OCI-LY1 (cell line): ENCODE results near the gene DDX3X.

ENCODE experiments used
- H2AFZ ChIP-seq: fragments of 200-600 bp; sonication (generic), shearing (Covaris generic); 2 replicates; pipeline ENCODE4 v1.6.0; 2014; ENCODE audit warnings: antibody characterized with exemption, mild to moderate bottlenecking, low read length
- H3F3A ChIP-seq: fragments of 200-600 bp; sonication (generic), shearing (Covaris generic); 2 replicates; pipeline ENCODE4 v1.6.0; 2014; ENCODE audit warnings: mild to moderate bottlenecking, antibody characterized with exemption, low read length, moderate library complexity; ENCODE audit not compliant: insufficient read depth
- H3K27ac ChIP-seq: fragments of 200-600 bp; sonication (generic); 2 replicates; pipeline ENCODE4 v1.5.1; 2014; ENCODE audit warnings: low read length, mixed run types, mild to moderate bottlenecking, low read depth; ENCODE audit not compliant: poor library complexity, severe bottlenecking
- H3K27me3 ChIP-seq: fragments of 200-600 bp; sonication (generic); 2 replicates; pipeline ENCODE4 v1.6.0; 2014; ENCODE audit warnings: antibody characterized with exemption, mild to moderate bottlenecking, low read length, moderate library complexity; ENCODE audit not compliant: insufficient read depth
- H3K36me3 ChIP-seq: fragments of 200-600 bp; sonication (generic); 2 replicates; pipeline ENCODE4 v1.6.1; 2014; ENCODE audit warnings: mild to moderate bottlenecking, antibody characterized with exemption, low read length, moderate library complexity, mixed read lengths; ENCODE audit not compliant: insufficient read depth
- H3K4me1 ChIP-seq: fragments of 200-600 bp; sonication (generic); 2 replicates; pipeline ENCODE4 v1.5.1; 2014; ENCODE audit warnings: mild to moderate bottlenecking, low read length, moderate library complexity; ENCODE audit not compliant: insufficient read depth, severe bottlenecking
- H3K4me2 ChIP-seq: fragments of 200-600 bp; sonication (generic), shearing (Covaris generic); 2 replicates; pipeline ENCODE4 v1.6.1; 2014; ENCODE audit warnings: low read length
- H3K4me3 ChIP-seq: fragments of 200-600 bp; sonication (generic); 2 replicates; pipeline ENCODE4 v1.5.1; 2014; ENCODE audit warnings: low read length, low read depth, mild to moderate bottlenecking, mixed read lengths; ENCODE audit not compliant: poor library complexity, severe bottlenecking
- H3K79me2 ChIP-seq: fragments of 200-600 bp; shearing (Covaris generic); 2 replicates; pipeline ENCODE4 v1.6.1; 2016; ENCODE audit warnings: mixed run types, low read length, mixed read lengths; ENCODE audit not compliant: insufficient read depth
- H3K9ac ChIP-seq: fragments of 200-600 bp; sonication (generic), shearing (Covaris generic); 2 replicates; pipeline ENCODE4 v1.6.1; 2014; ENCODE audit warnings: mild to moderate bottlenecking, low read length, mixed read lengths
- H3K9me2 ChIP-seq: fragments of 200-600 bp; sonication (generic), shearing (Covaris generic); 2 replicates; pipeline ENCODE4 v1.6.1; 2014; ENCODE audit warnings: low read depth, mild to moderate bottlenecking, low read length, mixed read lengths
- H3K9me3 ChIP-seq: fragments of 200-600 bp; shearing (Covaris generic); 2 replicates; pipeline ENCODE4 v1.6.1; 2014; ENCODE audit warnings: low read length, mixed read lengths
- H4K20me1 ChIP-seq: fragments of 200-600 bp; sonication (generic), shearing (Covaris generic); 2 replicates; pipeline ENCODE4 v1.6.0; 2016; ENCODE audit warnings: mild to moderate bottlenecking, low read length; ENCODE audit not compliant: insufficient read depth
- CTCF ChIP-seq: fragments of 200-600 bp; sonication (generic), shearing (Covaris generic); IDR thresholded peaks from 2 replicates; pipeline ENCODE4 v1.5.1; 2017; ENCODE audit warnings: mild to moderate bottlenecking, antibody characterized with exemption, low read length, moderate library complexity, mixed read lengths
- EZH2 ChIP-seq: fragments of 200-600 bp; sonication (generic), shearing (Covaris generic); IDR thresholded peaks from 2 replicates; pipeline ENCODE4 v1.8.0; 2017; ENCODE audit warnings: borderline replicate concordance, mixed run types, mild to moderate bottlenecking, antibody characterized with exemption, low read length, moderate library complexity, mixed read lengths

DDX3X gene

DNA sequence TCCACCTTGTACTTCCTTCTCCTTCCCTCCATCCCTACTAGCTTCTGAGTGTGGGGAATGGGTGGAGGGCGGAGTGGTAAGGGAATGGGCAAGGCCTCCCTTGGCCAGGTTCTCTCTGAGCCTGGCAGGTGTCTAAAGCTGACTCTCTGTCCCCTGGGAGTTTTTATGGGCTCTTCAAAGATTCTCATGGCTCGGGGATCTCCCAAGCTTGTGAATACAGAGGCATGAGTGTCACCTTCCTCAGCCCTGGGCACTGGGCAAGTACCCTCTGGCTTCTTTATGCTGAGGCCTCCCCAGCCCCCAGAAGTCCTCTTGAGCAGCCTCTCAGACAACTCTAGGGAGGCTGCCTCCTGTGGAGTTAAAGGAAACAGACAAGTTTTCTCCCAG lies 32.5 kb upstream of the DDX3X start:
- Histone ChIP-seq H3K9me2 (no peaks in the 10 kb centered on the region), H3F3A (no peaks in the 10 kb centered on the region), H3K4me3 (no peak overlapping the region), H3K27ac (no peak overlapping the region), H3K9ac (no peak overlapping the region), H3K4me1 (no peaks in the 10 kb centered on the region), H3K4me2 (no peak overlapping the region), H2AFZ (no peak overlapping the region), H3K36me3 (no peaks in the 10 kb centered on the region), H3K27me3 (no peaks in the 10 kb centered on the region), H3K79me2 (no peaks in the 10 kb centered on the region), H4K20me1 (no peaks in the 10 kb centered on the region), H3K9me3 (no peaks in the 10 kb centered on the region)
- TF ChIP-seq EZH2 (no peak), CTCF (no peak)

DNA sequence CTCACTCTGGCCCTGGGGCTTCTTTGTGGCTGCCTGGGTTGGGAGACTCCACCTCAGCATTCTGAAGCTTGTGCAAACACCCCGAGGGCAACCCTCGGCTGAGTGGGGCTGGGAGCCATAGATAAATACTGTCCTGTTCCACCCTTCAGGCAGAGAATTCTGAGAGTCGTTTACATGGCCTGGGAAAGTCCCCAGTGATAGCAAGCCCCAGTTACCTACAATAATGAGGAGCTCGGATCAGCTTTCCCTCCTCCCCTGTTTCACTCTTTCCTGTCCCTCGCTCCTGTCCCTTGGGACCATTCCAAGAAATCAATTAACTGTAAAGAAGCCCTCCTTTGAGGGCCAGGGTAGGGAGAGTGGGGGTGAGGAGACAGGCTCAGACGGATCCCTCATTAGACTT lies 31.6 kb upstream of the DDX3X start:
- H2AFZ ChIP-seq = no peak overlapping the region
- no peaks in the 10 kb centered on the region for H3F3A ChIP-seq
- TF ChIP-seq EZH2 (no peak), CTCF (no peak)
- H3K4me1 ChIP-seq = no peaks in the 10 kb centered on the region
- no peaks in the 10 kb centered on the region for H3K9me2 ChIP-seq
- H3K36me3 ChIP-seq = no peaks in the 10 kb centered on the region
- no peak overlapping the region for H3K4me3 ChIP-seq
- H4K20me1 ChIP-seq = no peaks in the 10 kb centered on the region
- H3K4me2 ChIP-seq = no peak overlapping the region
- H3K79me2 ChIP-seq = no peaks in the 10 kb centered on the region
- no peaks in the 10 kb centered on the region for H3K9me3 ChIP-seq
- H3K27me3 ChIP-seq = no peaks in the 10 kb centered on the region
- H3K9ac ChIP-seq = no peak overlapping the region
- no peak overlapping the region for H3K27ac ChIP-seq

GRCh38 chrX:41303013-41303412 lies 30.9 kb upstream of the DDX3X start:
- H3K4me2 ChIP-seq = no peak overlapping the region
- no peaks in the 10 kb centered on the region for H3K9me3 ChIP-seq
- H3K4me1 ChIP-seq = no peaks in the 10 kb centered on the region
- no peaks in the 10 kb centered on the region for H3F3A ChIP-seq
- H3K79me2 ChIP-seq = no peaks in the 10 kb centered on the region
- H3K9me2 ChIP-seq = no peaks in the 10 kb centered on the region
- H3K4me3 ChIP-seq = no peak overlapping the region
- no peaks in the 10 kb centered on the region for H3K27me3 ChIP-seq
- no peak overlapping the region for H2AFZ ChIP-seq
- H3K36me3 ChIP-seq = no peaks in the 10 kb centered on the region
- H4K20me1 ChIP-seq = no peaks in the 10 kb centered on the region
- TF ChIP-seq CTCF (no peak), EZH2 (no peak)
- H3K27ac ChIP-seq = no peak overlapping the region
- H3K9ac ChIP-seq = no peak overlapping the region
